HG03354 (cell line): Measurements from ENCODE around the gene CCDC3.
"Not testable (repeated sequence)": the region's sequence is repeated elsewhere in the genome, so short reads cannot be mapped to it uniquely, and the experiment has no call there.

ENCODE experiments used
- ATAC-seq: cut with Tn5 transposase; IDR thresholded peaks from one replicate; pipeline ENCODE4 v1.9.1; 2021; ENCODE audit warnings: mild to moderate bottlenecking; ENCODE audit not compliant: unreplicated experiment, poor library complexity, severe bottlenecking

The CCDC3 gene

GRCh38 chr10:13001041-13001886 is at the start of gene CCDC3:
Gene CCDC3, minus strand, starts transcription at chr10:13001713. Its CDS starts 143 bp downstream, at chr10:13001570.
- ATAC-seq = no peak

GRCh38 chr10:13051126-13051694 is 49.7 kb upstream of the CCDC3 start:
- no peak for ATAC-seq

- no peak for ATAC-seq
Observed at GRCh38 chr10:13049774-13050420, 48.4 kb upstream of the CCDC3 start.

GRCh38 chr10:13048762-13049161 is 47.2 kb upstream of the CCDC3 start:
- no peak for ATAC-seq

- no peak for ATAC-seq
Observed at GRCh38 chr10:13047529-13048206, 46.2 kb upstream of the CCDC3 start.

GRCh38 chr10:13046851-13047528 is 45.5 kb upstream of the CCDC3 start:
- ATAC-seq = no peak

GRCh38 chr10:13043520-13043919 is 42.0 kb upstream of the CCDC3 start:
- ATAC-seq = no peak

GRCh38 chr10:13039761-13040160 is 38.2 kb upstream of the CCDC3 start:
- ATAC-seq = no peak

GRCh38 chr10:13038391-13038790 is 36.9 kb upstream of the CCDC3 start:
- no peak for ATAC-seq

GRCh38 chr10:13037832-13038231 is 36.3 kb upstream of the CCDC3 start:
- no peak for ATAC-seq

- ATAC-seq = no peak
Observed at GRCh38 chr10:13036841-13037240, 35.3 kb upstream of the CCDC3 start.

- not testable (repeated sequence) for ATAC-seq
Observed at GRCh38 chr10:13035731-13036130, 34.2 kb upstream of the CCDC3 start.

- no peak for ATAC-seq
Observed at GRCh38 chr10:13026873-13027272, 25.4 kb upstream of the CCDC3 start.

GRCh38 chr10:13023754-13024153 is 22.2 kb upstream of the CCDC3 start:
- no peak for ATAC-seq

- ATAC-seq = no peak
Observed at GRCh38 chr10:13019280-13019679, 17.8 kb upstream of the CCDC3 start.

- no peak for ATAC-seq
Observed at GRCh38 chr10:13018171-13018570, 16.7 kb upstream of the CCDC3 start.

GRCh38 chr10:13016886-13017285 is 15.4 kb upstream of the CCDC3 start:
- ATAC-seq = no peak

GRCh38 chr10:13016426-13016825 is 14.9 kb upstream of the CCDC3 start:
- no peak for ATAC-seq

GRCh38 chr10:13006037-13006436 is 4.5 kb upstream of the CCDC3 start:
- ATAC-seq = no peak

GRCh38 chr10:13003759-13004158 is 2.2 kb upstream of the CCDC3 start:
- no peak for ATAC-seq
